ENCODE data around the gene LYPLA2. TPM values are rescaled to one million over a fixed set of nuclear protein-coding genes. Genes with fewer than 3 reads are reported as not detected.
"Not testable (repeated sequence)": the region's sequence is repeated elsewhere in the genome, so short reads cannot be mapped to it uniquely, and the experiment has no call there.

Gene LYPLA2
- total and polyA plus RNA-seq, 2 donors = 47.2 to 57.7 TPM

GRCh38 chr1:23801876-23802275, 10.9 kb downstream of the LYPLA2 start:
- WGBS = 86% methylated on average over 10 of the region's 10 CpGs
- DNase-seq (ENCODE audit: low read depth in 6 of 9, low spot score in 9 of 9) = no peak
- H3K9me3 ChIP-seq (ENCODE audit: control insufficient read depth in 2 of 2, insufficient read depth in 1 of 2, low read length in 1 of 2) = no peaks in the 10 kb centered on the region
- no peaks in the 10 kb centered on the region for H3K27me3 ChIP-seq (ENCODE audit: control insufficient read depth in 2 of 2, insufficient read depth in 1 of 2, low read length in 1 of 2)
- H3K4me1 ChIP-seq (ENCODE audit: control insufficient read depth in 2 of 2, insufficient read depth in 2 of 2, low read length in 2 of 2) = peaks cover 8 to 30% of the 10 kb centered on the region in 2 donors
- no peak overlapping the region for H3K4me3 ChIP-seq (ENCODE audit: low read length in 2 of 2)
- peaks cover 22 to 34% of the 10 kb centered on the region in 2 donors for H3K36me3 ChIP-seq (ENCODE audit: control insufficient read depth in 2 of 2, insufficient read depth in 2 of 2, low read length in 1 of 2)
- H3K27ac ChIP-seq (ENCODE audit: low read depth in 1 of 2, low read length in 1 of 2) = no peak overlapping the region

- not testable (repeated sequence) for H3K27ac ChIP-seq (ENCODE audit: low read depth in 1 of 2, low read length in 1 of 2); H3K4me3 ChIP-seq (ENCODE audit: low read length in 2 of 2); DNase-seq (ENCODE audit: low read depth in 6 of 9, low spot score in 9 of 9); H3K27me3 ChIP-seq (ENCODE audit: control insufficient read depth in 2 of 2, insufficient read depth in 1 of 2, low read length in 1 of 2); H3K9me3 ChIP-seq (ENCODE audit: control insufficient read depth in 2 of 2, insufficient read depth in 1 of 2, low read length in 1 of 2)
- WGBS = 95% methylated on average over 7 of the region's 7 CpGs
- H3K4me1 ChIP-seq (ENCODE audit: control insufficient read depth in 2 of 2, insufficient read depth in 2 of 2, low read length in 2 of 2) = peaks cover 8 to 35% of the 10 kb centered on the region in 2 donors
- peaks cover 17 to 32% of the 10 kb centered on the region in 2 donors for H3K36me3 ChIP-seq (ENCODE audit: control insufficient read depth in 2 of 2, insufficient read depth in 2 of 2, low read length in 1 of 2)
Observed at GRCh38 chr1:23802809-23803342, 11.9 kb downstream of the LYPLA2 start.

GRCh38 chr1:23803674-23804073, 12.7 kb downstream of the LYPLA2 start:
- Histone ChIP-seq H3K27me3 (ENCODE audit: control insufficient read depth in 2 of 2, insufficient read depth in 1 of 2, low read length in 1 of 2) (no peaks in the 10 kb centered on the region), H3K9me3 (ENCODE audit: control insufficient read depth in 2 of 2, insufficient read depth in 1 of 2, low read length in 1 of 2) (peaks cover 0 to 4% of the 10 kb centered on the region in 2 donors), H3K4me1 (ENCODE audit: control insufficient read depth in 2 of 2, insufficient read depth in 2 of 2, low read length in 2 of 2) (peaks cover 8 to 35% of the 10 kb centered on the region in 2 donors), H3K36me3 (ENCODE audit: control insufficient read depth in 2 of 2, insufficient read depth in 2 of 2, low read length in 1 of 2) (peaks cover 16 to 29% of the 10 kb centered on the region in 2 donors), H3K27ac (ENCODE audit: low read depth in 1 of 2, low read length in 1 of 2) (no peak overlapping the region), H3K4me3 (ENCODE audit: low read length in 2 of 2) (no peak overlapping the region)
- WGBS = 97% methylated on average over 5 of the region's 5 CpGs
- DNase-seq (ENCODE audit: low read depth in 6 of 9, low spot score in 9 of 9) = no peak

- H3K27me3 ChIP-seq (ENCODE audit: control insufficient read depth in 2 of 2, insufficient read depth in 1 of 2, low read length in 1 of 2) = no peaks in the 10 kb centered on the region
- H3K36me3 ChIP-seq (ENCODE audit: control insufficient read depth in 2 of 2, insufficient read depth in 2 of 2, low read length in 1 of 2) = peaks cover 14 to 28% of the 10 kb centered on the region in 2 donors
- H3K4me1 ChIP-seq (ENCODE audit: control insufficient read depth in 2 of 2, insufficient read depth in 2 of 2, low read length in 2 of 2) = peaks cover 6 to 33% of the 10 kb centered on the region in 2 donors
- no peak overlapping the region for H3K4me3 ChIP-seq (ENCODE audit: low read length in 2 of 2)
- H3K27ac ChIP-seq (ENCODE audit: low read depth in 1 of 2, low read length in 1 of 2) = peak overlapping the region in 1 of 2 donors; percentile 26
- 89% methylated on average over 7 of the region's 7 CpGs for WGBS
- H3K9me3 ChIP-seq (ENCODE audit: control insufficient read depth in 2 of 2, insufficient read depth in 1 of 2, low read length in 1 of 2) = peaks cover 0 to 4% of the 10 kb centered on the region in 2 donors
- no peak for DNase-seq (ENCODE audit: low read depth in 6 of 9, low spot score in 9 of 9)
Observed at GRCh38 chr1:23804183-23804835, 13.4 kb downstream of the LYPLA2 start.

GRCh38 chr1:23805025-23805424, 14.1 kb downstream of the LYPLA2 start:
- Histone ChIP-seq H3K27me3 (ENCODE audit: control insufficient read depth in 2 of 2, insufficient read depth in 1 of 2, low read length in 1 of 2) (no peaks in the 10 kb centered on the region), H3K4me3 (ENCODE audit: low read length in 2 of 2) (no peak overlapping the region), H3K4me1 (ENCODE audit: control insufficient read depth in 2 of 2, insufficient read depth in 2 of 2, low read length in 2 of 2) (peaks cover 3 to 29% of the 10 kb centered on the region in 2 donors), H3K9me3 (ENCODE audit: control insufficient read depth in 2 of 2, insufficient read depth in 1 of 2, low read length in 1 of 2) (peaks cover 0 to 4% of the 10 kb centered on the region in 2 donors), H3K36me3 (ENCODE audit: control insufficient read depth in 2 of 2, insufficient read depth in 2 of 2, low read length in 1 of 2) (peaks cover 14 to 28% of the 10 kb centered on the region in 2 donors), H3K27ac (ENCODE audit: low read depth in 1 of 2, low read length in 1 of 2) (no peak overlapping the region)
- 96% methylated on average over 2 of the region's 2 CpGs for WGBS
- DNase-seq (ENCODE audit: low read depth in 6 of 9, low spot score in 9 of 9) = no peak

GRCh38 chr1:23806280-23806679, 15.3 kb downstream of the LYPLA2 start:
- H3K4me1 ChIP-seq (ENCODE audit: control insufficient read depth in 2 of 2, insufficient read depth in 2 of 2, low read length in 2 of 2) = peaks cover 3 to 32% of the 10 kb centered on the region in 2 donors
- no peak for DNase-seq (ENCODE audit: low read depth in 6 of 9, low spot score in 9 of 9)
- H3K36me3 ChIP-seq (ENCODE audit: control insufficient read depth in 2 of 2, insufficient read depth in 2 of 2, low read length in 1 of 2) = peaks cover 14 to 28% of the 10 kb centered on the region in 2 donors
- H3K27ac ChIP-seq (ENCODE audit: low read depth in 1 of 2, low read length in 1 of 2) = no peak overlapping the region
- H3K9me3 ChIP-seq (ENCODE audit: control insufficient read depth in 2 of 2, insufficient read depth in 1 of 2, low read length in 1 of 2) = peaks cover 0 to 4% of the 10 kb centered on the region in 2 donors
- WGBS = 79% methylated on average over 6 of the region's 6 CpGs
- no peaks in the 10 kb centered on the region for H3K27me3 ChIP-seq (ENCODE audit: control insufficient read depth in 2 of 2, insufficient read depth in 1 of 2, low read length in 1 of 2)
- no peak overlapping the region for H3K4me3 ChIP-seq (ENCODE audit: low read length in 2 of 2)

GRCh38 chr1:23807453-23807852, 16.5 kb downstream of the LYPLA2 start:
- WGBS = 21% methylated on average over 3 of the region's 3 CpGs
- H3K36me3 ChIP-seq (ENCODE audit: control insufficient read depth in 2 of 2, insufficient read depth in 2 of 2, low read length in 1 of 2) = peaks cover 22% of the 10 kb centered on the region in 2 donors

GRCh38 chr1:23809751-23810171, 18.8 kb downstream of the LYPLA2 start:
- peaks cover 3 to 15% of the 10 kb centered on the region in 2 donors for H3K4me1 ChIP-seq (ENCODE audit: control insufficient read depth in 2 of 2, insufficient read depth in 2 of 2, low read length in 2 of 2)
- H3K4me3 ChIP-seq (ENCODE audit: low read length in 2 of 2) = no peak overlapping the region
- 25% methylated on average over 6 of the region's 6 CpGs for WGBS
- peaks cover 27% of the 10 kb centered on the region in 2 donors for H3K36me3 ChIP-seq (ENCODE audit: control insufficient read depth in 2 of 2, insufficient read depth in 2 of 2, low read length in 1 of 2)
- DNase-seq (ENCODE audit: low read depth in 6 of 9, low spot score in 9 of 9) = peak in 8 of 9 donors; percentile 45 to 88 (median 76)
- H3K27me3 ChIP-seq (ENCODE audit: control insufficient read depth in 2 of 2, insufficient read depth in 1 of 2, low read length in 1 of 2) = no peaks in the 10 kb centered on the region
- H3K27ac ChIP-seq (ENCODE audit: low read depth in 1 of 2, low read length in 1 of 2) = no peak overlapping the region
- peaks cover 0 to 4% of the 10 kb centered on the region in 2 donors for H3K9me3 ChIP-seq (ENCODE audit: control insufficient read depth in 2 of 2, insufficient read depth in 1 of 2, low read length in 1 of 2)

More at GRCh38 chr1:23807453-23807852, 16.5 kb downstream of the LYPLA2 start:
- Histone ChIP-seq H3K27ac (ENCODE audit: low read depth in 1 of 2, low read length in 1 of 2) (no peak overlapping the region), H3K4me1 (ENCODE audit: control insufficient read depth in 2 of 2, insufficient read depth in 2 of 2, low read length in 2 of 2) (peaks cover 3 to 21% of the 10 kb centered on the region in 2 donors), H3K27me3 (ENCODE audit: control insufficient read depth in 2 of 2, insufficient read depth in 1 of 2, low read length in 1 of 2) (no peaks in the 10 kb centered on the region), H3K9me3 (ENCODE audit: control insufficient read depth in 2 of 2, insufficient read depth in 1 of 2, low read length in 1 of 2) (peaks cover 0 to 4% of the 10 kb centered on the region in 2 donors), H3K4me3 (ENCODE audit: low read length in 2 of 2) (no peak overlapping the region)
- DNase-seq (ENCODE audit: low read depth in 6 of 9, low spot score in 9 of 9) = no peak

GRCh38 chr1:23810818-23811540, 20.0 kb downstream of the LYPLA2 start:
- no peak overlapping the region for H3K4me3 ChIP-seq (ENCODE audit: low read length in 2 of 2)
- peaks cover 3 to 15% of the 10 kb centered on the region in 2 donors for H3K4me1 ChIP-seq (ENCODE audit: control insufficient read depth in 2 of 2, insufficient read depth in 2 of 2, low read length in 2 of 2)
- H3K36me3 ChIP-seq (ENCODE audit: control insufficient read depth in 2 of 2, insufficient read depth in 2 of 2, low read length in 1 of 2) = peaks cover 30 to 35% of the 10 kb centered on the region in 2 donors
- peak in 6 of 9 donors; percentile 43 to 81 (median 57) for DNase-seq (ENCODE audit: low read depth in 6 of 9, low spot score in 9 of 9)
- WGBS = 63% methylated on average over 3 of the region's 3 CpGs
- H3K27me3 ChIP-seq (ENCODE audit: control insufficient read depth in 2 of 2, insufficient read depth in 1 of 2, low read length in 1 of 2) = no peaks in the 10 kb centered on the region
- peaks cover 0 to 4% of the 10 kb centered on the region in 2 donors for H3K9me3 ChIP-seq (ENCODE audit: control insufficient read depth in 2 of 2, insufficient read depth in 1 of 2, low read length in 1 of 2)
- peak overlapping the region in 1 of 2 donors; percentile 32 for H3K27ac ChIP-seq (ENCODE audit: low read depth in 1 of 2, low read length in 1 of 2)
